H9 (cell line): ENCODE measurements around the gene MAS1. TPM values are rescaled to one million over a fixed set of nuclear protein-coding genes. Genes with fewer than 3 reads are reported as not detected.

Source experiments
- DNase-seq: peaks from one replicate; pipeline ENCODE4 v3.0.0-alpha.2; 2017
- H2AFZ ChIP-seq: one replicate; pipeline ENCODE4 v1.6.1; 2013; ENCODE audit warnings: mild to moderate bottlenecking, low read length, control low read depth, moderate library complexity
- H2AK5ac ChIP-seq: 2 replicates; pipeline ENCODE4 v1.6.1; 2013; ENCODE audit warnings: low read length, control low read depth, mixed read lengths; ENCODE audit not compliant: insufficient read length
- H2BK120ac ChIP-seq: one replicate; pipeline ENCODE4 v1.6.1; 2013; ENCODE audit warnings: low read depth, mild to moderate bottlenecking, low read length, control low read depth, inconsistent platforms; ENCODE audit not compliant: poor library complexity, severe bottlenecking
- H2BK12ac ChIP-seq: 2 replicates; pipeline ENCODE4 v1.6.1; 2013; ENCODE audit warnings: low read length, control low read depth, mixed read lengths, low read depth; ENCODE audit not compliant: insufficient read length
- H2BK15ac ChIP-seq: 2 replicates; pipeline ENCODE4 v1.6.1; 2013; ENCODE audit warnings: low read depth, low read length, control low read depth
- H2BK20ac ChIP-seq: one replicate; pipeline ENCODE4 v1.6.1; 2013; ENCODE audit warnings: low read depth, mild to moderate bottlenecking, low read length, control low read depth, inconsistent platforms; ENCODE audit not compliant: poor library complexity, severe bottlenecking
- H2BK5ac ChIP-seq: 2 replicates; pipeline ENCODE4 v1.6.1; 2013; ENCODE audit warnings: low read length, control low read depth, mixed read lengths; ENCODE audit not compliant: insufficient read length
- H3K14ac ChIP-seq: 2 replicates; pipeline ENCODE4 v1.6.1; 2013; ENCODE audit warnings: low read length, control low read depth; ENCODE audit not compliant: insufficient read depth
- H3K18ac ChIP-seq: 2 replicates; pipeline ENCODE4 v1.6.1; 2013; ENCODE audit warnings: low read depth, mild to moderate bottlenecking, mixed read lengths, low read length, control low read depth; ENCODE audit not compliant: insufficient read length
- H3K23ac ChIP-seq: 2 replicates; pipeline ENCODE4 v1.6.1; 2013; ENCODE audit warnings: low read length, control low read depth, mixed read lengths, low read depth; ENCODE audit not compliant: insufficient read length
- H3K23me2 ChIP-seq: 2 replicates; pipeline ENCODE4 v1.6.1; 2013; ENCODE audit warnings: low read depth, mild to moderate bottlenecking, mixed read lengths, low read length, control low read depth; ENCODE audit not compliant: insufficient read length, poor library complexity, severe bottlenecking
- H3K27ac ChIP-seq: 2 replicates; pipeline ENCODE4 v1.5.1; 2013; ENCODE audit warnings: low read length, control low read depth, mixed read lengths, low read depth; ENCODE audit not compliant: insufficient read length
- H3K27me3 ChIP-seq: 2 replicates; pipeline ENCODE4 v1.6.1; 2013; ENCODE audit warnings: low read length, control low read depth, inconsistent platforms; ENCODE audit not compliant: insufficient read depth
- H3K4ac ChIP-seq: 2 replicates; pipeline ENCODE4 v1.6.1; 2013; ENCODE audit warnings: low read depth, mild to moderate bottlenecking, control low read depth, inconsistent platforms, low read length, moderate library complexity
- H3K4me1 ChIP-seq: 2 replicates; pipeline ENCODE4 v1.6.1; 2013; ENCODE audit warnings: low read length, control low read depth, inconsistent platforms; ENCODE audit not compliant: insufficient read depth
- H3K4me2 ChIP-seq: 2 replicates; pipeline ENCODE4 v1.6.1; 2013; ENCODE audit warnings: low read length, control low read depth, mixed read lengths; ENCODE audit not compliant: insufficient read length, insufficient read depth
- H3K56ac ChIP-seq: 2 replicates; pipeline ENCODE4 v1.6.1; 2013; ENCODE audit warnings: low read depth, mild to moderate bottlenecking, mixed read lengths, low read length, control low read depth; ENCODE audit not compliant: insufficient read length
- H3K79me1 ChIP-seq: 2 replicates; pipeline ENCODE4 v1.6.1; 2013; ENCODE audit warnings: low read depth, mild to moderate bottlenecking, moderate library complexity, low read length, control low read depth, inconsistent platforms; ENCODE audit not compliant: insufficient read depth, poor library complexity, severe bottlenecking
- H3K79me2 ChIP-seq: 2 replicates; pipeline ENCODE4 v1.6.1; 2013; ENCODE audit warnings: low read length, control low read depth, inconsistent platforms; ENCODE audit not compliant: insufficient read depth
- H3K9ac ChIP-seq: 2 replicates; pipeline ENCODE4 v1.6.1; 2013; ENCODE audit warnings: low read length, control low read depth, mixed read lengths; ENCODE audit not compliant: insufficient read length; ENCODE audit errors: extremely low read depth
- H3K9me3 ChIP-seq: one replicate; pipeline ENCODE4 v1.6.1; 2013; ENCODE audit warnings: low read depth, low read length, inconsistent platforms; ENCODE audit not compliant: control insufficient read depth
- H3T11ph ChIP-seq: one replicate; pipeline ENCODE4 v1.6.1; 2013; ENCODE audit warnings: mild to moderate bottlenecking, low read length, control low read depth, inconsistent platforms
- H4K20me1 ChIP-seq: one replicate; pipeline ENCODE4 v1.6.1; 2013; ENCODE audit not compliant: control insufficient read depth, insufficient read length, insufficient read depth
- H4K5ac ChIP-seq: 2 replicates; pipeline ENCODE4 v1.6.1; 2013; ENCODE audit warnings: low read depth, mild to moderate bottlenecking, mixed read lengths, low read length, control low read depth; ENCODE audit not compliant: insufficient read length
- H4K8ac ChIP-seq: replicated peaks from 2 replicates; pipeline ENCODE4 v1.6.1; 2013; ENCODE audit warnings: low read length, control low read depth, mixed read lengths, low read depth; ENCODE audit not compliant: insufficient read length
- H4K91ac ChIP-seq: 2 replicates; pipeline ENCODE4 v1.6.1; 2013; ENCODE audit warnings: low read depth, mild to moderate bottlenecking, moderate library complexity, mixed read lengths, low read length, control low read depth; ENCODE audit not compliant: insufficient read length
- H3K27ac Mint-ChIP-seq, 3 experiments: 2 replicates in 2 of 3; 3 replicates in 1 of 3; pipeline ENCODE4 v1.8.0; 2020 to 2021; ENCODE audit warnings: mixed read lengths in 3 of 3, mild to moderate bottlenecking in 1 of 3, moderate library complexity in 1 of 3
- H3K27me3 Mint-ChIP-seq: 2 replicates; pipeline ENCODE4 v1.8.0; 2021; ENCODE audit warnings: low read depth, mild to moderate bottlenecking, moderate library complexity, mixed read lengths
- H3K36me3 Mint-ChIP-seq, 3 experiments: 2 replicates in 2 of 3; 3 replicates in 1 of 3; pipeline ENCODE4 v1.8.0; 2020 to 2021; ENCODE audit warnings: low read depth in 3 of 3, mixed read lengths in 3 of 3; ENCODE audit not compliant: insufficient read depth in 1 of 3
- H3K4me1 Mint-ChIP-seq, 2 experiments: 2 replicates each; pipeline ENCODE4 v1.8.0; 2020; ENCODE audit warnings: mixed read lengths in 2 of 2
- H3K4me3 Mint-ChIP-seq, 2 experiments: 2 replicates in 1 of 2; 3 replicates in 1 of 2; pipeline ENCODE4 v1.8.0; 2020 to 2021; ENCODE audit warnings: mild to moderate bottlenecking in 2 of 2, mixed read lengths in 2 of 2, moderate library complexity in 1 of 2
- H3K9me3 Mint-ChIP-seq, 2 experiments: 2 replicates in 1 of 2; 3 replicates in 1 of 2; pipeline ENCODE4 v1.8.0; 2020; ENCODE audit warnings: mild to moderate bottlenecking in 2 of 2, mixed read lengths in 2 of 2, moderate library complexity in 1 of 2
- CTCF ChIP-seq: fragments of 200-600 bp; sonication (generic); conservative IDR thresholded peaks from 3 replicates; pipeline ENCODE4 v1.8.0; 2021; ENCODE audit warnings: antibody characterized with exemption, mild to moderate bottlenecking
- WGBS: extraction: QIAGEN DNeasy Blood & Tissue Kit; methylation state at CpG from one replicate; pipeline ENCODE4 v1.1.7; 2013; ENCODE audit warnings: missing lambda C conversion rate, low lambda C conversion rate, mixed read lengths; ENCODE audit not compliant: insufficient read length; ENCODE audit errors: extremely low coverage; 5-methylcytosine and 5-hydroxymethylcytosine counted together
- total RNA-seq: library from RNA; stranded (reverse); gene quantifications from 2 replicates; pipeline ENCODE4 v1.2.1, GENCODE V29; 2021

The MAS1 gene
- total RNA-seq, 1 experiment from 2014 or later, result 0.02 TPM

DNA sequence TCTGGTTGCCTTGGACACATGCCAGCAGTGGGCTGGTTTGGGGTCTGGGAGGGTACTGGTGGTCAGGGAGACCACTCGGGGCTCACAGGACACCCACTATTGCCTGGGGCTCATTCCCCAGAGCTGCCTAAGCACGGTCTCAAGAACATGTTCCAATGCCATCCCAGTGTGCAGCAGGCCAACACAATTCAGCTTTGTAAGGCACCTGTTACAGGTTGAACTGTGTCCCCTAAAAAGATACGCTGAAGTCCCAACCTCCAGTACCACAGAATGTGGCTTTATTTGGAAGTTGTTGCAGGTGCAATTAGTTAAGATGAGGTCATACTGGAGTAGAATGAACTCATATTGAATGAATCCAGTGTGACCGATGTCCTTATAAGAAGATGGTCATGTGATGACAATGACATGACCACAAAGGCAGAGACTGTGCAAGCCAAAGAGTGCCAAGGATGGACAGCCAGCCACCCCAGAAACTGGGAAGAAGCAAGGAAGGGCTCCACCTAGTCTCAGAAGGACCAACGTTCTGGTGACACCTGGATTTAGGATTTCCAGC is 13.5 kb upstream of the MAS1 start:
- Histone ChIP-seq H3K79me2 (no peaks in the 10 kb centered on the region), H3K9me3 (no peaks in the 10 kb centered on the region)

More for the DNA sequence above, 13.5 kb upstream of the MAS1 start:
- no CpG with 5 or more reads among the region's 5 CpGs for WGBS
- H3K9me3 Mint-ChIP-seq, result peaks cover 0 to 5% of the 10 kb centered on the region in 2 experiments; a peak in 1 of 5 replicates
- Histone ChIP-seq H2BK12ac (no peak overlapping the region), H4K8ac (no peak overlapping the region), H4K91ac (no peak overlapping the region), H2AK5ac (no peak overlapping the region), H2BK5ac (no peak overlapping the region), H3K23me2 (no peaks in the 10 kb centered on the region), H4K20me1 (no peaks in the 10 kb centered on the region), H3K4ac (no peak overlapping the region), H3K4me2 (no peak overlapping the region), H2BK120ac (no peak overlapping the region), H3K14ac (no peak overlapping the region), H3K56ac (no peak overlapping the region), H3K18ac (no peak overlapping the region), H2AFZ (no peak overlapping the region), H4K5ac (no peak overlapping the region), H3K9ac (no peak overlapping the region), H3K79me1 (no peaks in the 10 kb centered on the region), H2BK15ac (no peak overlapping the region), H3K27me3 (no peaks in the 10 kb centered on the region), H2BK20ac (no peak overlapping the region), H3K4me1 (peaks cover 2% of the 10 kb centered on the region; the same call in 1 of the 2 replicates), H3K27ac (no peak overlapping the region), H3K23ac (no peak overlapping the region), H3T11ph (no peak overlapping the region)
- H3K36me3 Mint-ChIP-seq, result no peaks in the 10 kb centered on the region; a peak in 1 of 7 replicates
- no peaks in the 10 kb centered on the region for H3K27me3 Mint-ChIP-seq
- H3K4me1 Mint-ChIP-seq, result peaks cover 16% of the 10 kb centered on the region in 2 experiments
- H3K4me3 Mint-ChIP-seq, result no peak overlapping the region
- TF ChIP-seq CTCF, result no peak
- H3K27ac Mint-ChIP-seq, result no peak overlapping the region
- DNase-seq, result no peak
